Activated T-helper 1 cell treated with anti-CD3 and anti-CD28 coated beads, Interleukin-12 subunit alpha, Interleukin-12 subunit beta, Interleukin-2, Interleukin-4 antibody, amounts not matched to agents 30 ng/mL and 10 ng/mL and 1 ng/mL, durations not matched to agents 14 hours and 24 hours and 36 hours (primary cell): ENCODE measurements around the gene SDR42E1. TPM values are rescaled to one million over a fixed set of nuclear protein-coding genes. Genes with fewer than 3 reads are reported as not detected.
"Not testable (repeated sequence)": the region's sequence is repeated elsewhere in the genome, so short reads cannot be mapped to it uniquely, and the experiment has no call there.

Experiments used
- DNase-seq: peaks from one replicate; pipeline ENCODE4 v3.0.0; 2021; ENCODE audit warnings: low spot score
- H3K27ac Mint-ChIP-seq: one replicate; pipeline ENCODE4 v1.8.0; 2021; ENCODE audit warnings: mild to moderate bottlenecking, mixed read lengths
- H3K27me3 Mint-ChIP-seq: one replicate; pipeline ENCODE4 v1.8.0; 2022; ENCODE audit warnings: mild to moderate bottlenecking, moderate library complexity, mixed read lengths; ENCODE audit not compliant: insufficient read depth
- H3K36me3 Mint-ChIP-seq: one replicate; pipeline ENCODE4 v1.8.0; 2021; ENCODE audit warnings: low read depth, mixed read lengths
- H3K4me1 Mint-ChIP-seq: one replicate; pipeline ENCODE4 v1.8.0; 2021; ENCODE audit warnings: low read depth, mixed read lengths
- H3K4me3 Mint-ChIP-seq: one replicate; pipeline ENCODE4 v1.8.0; 2021; ENCODE audit warnings: mild to moderate bottlenecking, moderate library complexity, mixed read lengths
- H3K9me3 Mint-ChIP-seq: one replicate; pipeline ENCODE4 v1.8.0; 2021; ENCODE audit warnings: mixed read lengths
- intact Hi-C: fragments of 100-400 bp; cut with micrococcal nuclease; formaldehyde crosslinking; loops from one replicate; pipeline ENCODE4 v1.15.1; 2024
- total RNA-seq: library from RNA; stranded (reverse); gene quantifications from 2 replicates; pipeline ENCODE4 v1.2.3, GENCODE V29; 2022

SDR42E1 gene
- total RNA-seq, 1 donor from 2014 or later, result 5.7 TPM

DNA sequence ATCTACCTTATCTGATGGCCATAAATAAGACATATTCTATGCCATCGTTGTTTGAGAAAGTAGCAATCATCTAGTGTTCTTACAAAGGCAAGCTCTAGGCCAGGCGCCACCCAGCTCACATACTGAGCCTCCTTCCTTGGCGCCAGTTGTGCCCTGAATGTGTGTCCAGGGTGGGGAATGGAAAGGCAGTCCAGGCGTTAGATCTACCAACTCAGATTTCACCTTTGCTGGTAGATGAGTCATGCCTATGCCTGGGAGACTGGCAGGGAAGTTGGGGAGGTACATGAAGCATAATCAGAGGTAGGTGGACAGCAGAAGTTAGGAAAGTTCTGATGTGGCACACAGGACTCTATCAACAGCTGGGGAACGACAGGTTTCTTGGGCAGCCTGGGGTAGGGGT lies 23.6 kb downstream of the SDR42E1 start:
- DNase-seq, result no peak
- no peaks in the 10 kb centered on the region for H3K9me3 Mint-ChIP-seq
- H3K4me1 Mint-ChIP-seq, result no peaks in the 10 kb centered on the region
- H3K27ac Mint-ChIP-seq, result no peak overlapping the region
- no peaks in the 10 kb centered on the region for H3K36me3 Mint-ChIP-seq
- intact Hi-C loops, result no loop called here
- H3K27me3 Mint-ChIP-seq, result peaks cover 6% of the 10 kb centered on the region
- no peak overlapping the region for H3K4me3 Mint-ChIP-seq

DNA sequence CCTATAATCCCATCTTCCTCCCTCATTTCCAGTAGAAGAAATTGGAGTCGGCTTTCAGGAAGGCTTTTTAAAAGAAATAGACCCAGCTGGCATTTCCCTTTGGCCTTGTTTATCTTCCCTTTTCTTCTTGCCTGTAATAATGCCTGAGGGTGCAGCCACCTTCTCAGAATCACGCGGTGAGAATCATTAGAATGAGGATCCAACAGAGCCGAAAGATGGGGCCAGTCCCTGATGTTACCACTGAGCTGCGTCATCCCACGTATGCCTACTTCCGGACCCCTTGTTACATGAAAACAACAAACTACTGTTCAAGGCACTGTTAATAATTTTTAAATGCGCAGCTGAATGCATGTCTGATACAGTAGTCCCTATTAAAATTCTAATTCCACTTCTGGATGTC lies 24.1 kb downstream of the SDR42E1 start:
- Mint-ChIP-seq H3K27ac (no peak overlapping the region), H3K4me3 (no peak overlapping the region), H3K27me3 (peaks cover 6% of the 10 kb centered on the region), H3K36me3 (no peaks in the 10 kb centered on the region), H3K9me3 (no peaks in the 10 kb centered on the region), H3K4me1 (no peaks in the 10 kb centered on the region)
- intact Hi-C loops, result no loop called here
- DNase-seq, result no peak

GRCh38 chr16:81977335-81977942 lies 33.8 kb downstream of the SDR42E1 start:
- H3K4me1 Mint-ChIP-seq, intact Hi-C loops, H3K4me3 Mint-ChIP-seq, H3K9me3 Mint-ChIP-seq, H3K27ac Mint-ChIP-seq, H3K36me3 Mint-ChIP-seq, H3K27me3 Mint-ChIP-seq, DNase-seq: not testable (repeated sequence)

DNA sequence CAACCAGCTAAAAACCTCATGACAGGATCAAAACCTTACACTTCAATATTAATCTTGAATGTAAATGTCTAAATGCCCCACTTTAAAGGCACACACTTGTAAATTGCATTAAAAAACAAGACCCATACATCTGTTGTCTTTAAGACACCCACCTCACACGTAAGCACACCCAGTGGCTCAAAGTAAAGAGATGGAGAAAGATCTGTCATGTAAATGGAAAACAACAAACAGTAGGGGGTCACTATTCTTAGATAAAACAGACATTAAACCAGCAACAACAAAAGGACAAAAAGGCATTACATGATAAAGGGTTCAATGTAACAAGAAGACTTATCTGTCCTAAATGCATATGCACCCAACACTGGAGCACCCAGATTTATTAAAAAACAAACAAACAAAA lies 35.6 kb downstream of the SDR42E1 start:
- Mint-ChIP-seq H3K9me3 (peaks cover 12% of the 10 kb centered on the region), H3K36me3 (no peaks in the 10 kb centered on the region), H3K27me3 (no peaks in the 10 kb centered on the region), H3K27ac (no peak overlapping the region), H3K4me1 (no peaks in the 10 kb centered on the region), H3K4me3 (no peak overlapping the region)
- no peak for DNase-seq
- intact Hi-C loops, result no loop called here

GRCh38 chr16:81973737-81974136 lies 37.5 kb downstream of the SDR42E1 start:
- Mint-ChIP-seq H3K27ac (no peak overlapping the region), H3K4me1 (no peaks in the 10 kb centered on the region), H3K36me3 (no peaks in the 10 kb centered on the region), H3K27me3 (peaks cover 2% of the 10 kb centered on the region), H3K9me3 (peaks cover 14% of the 10 kb centered on the region), H3K4me3 (no peak overlapping the region)
- no peak for DNase-seq
- intact Hi-C loops, result no loop called here

DNA sequence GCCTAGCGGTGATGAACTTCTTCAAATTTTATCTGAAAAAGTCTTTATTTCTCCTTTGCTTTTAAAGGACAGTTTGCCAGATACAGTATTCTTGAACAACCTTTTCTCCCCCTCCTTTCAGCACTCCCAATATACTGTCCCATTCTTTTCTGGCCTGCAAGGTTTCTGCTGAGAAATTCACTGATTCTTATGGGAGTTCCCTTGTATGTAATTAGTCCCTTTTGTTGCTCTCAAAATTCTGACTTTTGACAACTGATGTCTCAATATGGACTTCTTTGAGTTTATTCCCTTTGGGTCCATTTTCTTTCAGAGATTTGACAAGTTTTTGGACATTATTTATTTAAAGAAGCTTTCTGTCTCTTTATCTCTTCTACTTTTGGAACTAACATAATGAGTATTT lies 39.4 kb downstream of the SDR42E1 start:
- no peaks in the 10 kb centered on the region for H3K4me1 Mint-ChIP-seq
- peaks cover 14% of the 10 kb centered on the region for H3K9me3 Mint-ChIP-seq
- intact Hi-C loops, result no loop called here
- H3K27ac Mint-ChIP-seq, result no peak overlapping the region
- H3K36me3 Mint-ChIP-seq, result no peaks in the 10 kb centered on the region
- no peak for DNase-seq
- peaks cover 4% of the 10 kb centered on the region for H3K27me3 Mint-ChIP-seq
- H3K4me3 Mint-ChIP-seq, result no peak overlapping the region

- DNase-seq, result no peak
- no peaks in the 10 kb centered on the region for H3K36me3 Mint-ChIP-seq
- H3K4me1 Mint-ChIP-seq, result no peaks in the 10 kb centered on the region
- H3K27ac Mint-ChIP-seq, result no peak overlapping the region
- H3K27me3 Mint-ChIP-seq, result peaks cover 9% of the 10 kb centered on the region
- peaks cover 10% of the 10 kb centered on the region for H3K9me3 Mint-ChIP-seq
- intact Hi-C loops, result no loop called here
- no peak overlapping the region for H3K4me3 Mint-ChIP-seq
Observed at GRCh38 chr16:81967358-81967757, 43.9 kb downstream of the SDR42E1 start.

- Mint-ChIP-seq H3K27ac (no peak overlapping the region), H3K9me3 (no peaks in the 10 kb centered on the region), H3K4me1 (no peaks in the 10 kb centered on the region), H3K4me3 (no peak overlapping the region), H3K27me3 (peaks cover 7% of the 10 kb centered on the region), H3K36me3 (no peaks in the 10 kb centered on the region)
- no peak for DNase-seq
- intact Hi-C loops, result no loop called here
Observed at GRCh38 chr16:81964808-81965207, 46.5 kb downstream of the SDR42E1 start.

DNA sequence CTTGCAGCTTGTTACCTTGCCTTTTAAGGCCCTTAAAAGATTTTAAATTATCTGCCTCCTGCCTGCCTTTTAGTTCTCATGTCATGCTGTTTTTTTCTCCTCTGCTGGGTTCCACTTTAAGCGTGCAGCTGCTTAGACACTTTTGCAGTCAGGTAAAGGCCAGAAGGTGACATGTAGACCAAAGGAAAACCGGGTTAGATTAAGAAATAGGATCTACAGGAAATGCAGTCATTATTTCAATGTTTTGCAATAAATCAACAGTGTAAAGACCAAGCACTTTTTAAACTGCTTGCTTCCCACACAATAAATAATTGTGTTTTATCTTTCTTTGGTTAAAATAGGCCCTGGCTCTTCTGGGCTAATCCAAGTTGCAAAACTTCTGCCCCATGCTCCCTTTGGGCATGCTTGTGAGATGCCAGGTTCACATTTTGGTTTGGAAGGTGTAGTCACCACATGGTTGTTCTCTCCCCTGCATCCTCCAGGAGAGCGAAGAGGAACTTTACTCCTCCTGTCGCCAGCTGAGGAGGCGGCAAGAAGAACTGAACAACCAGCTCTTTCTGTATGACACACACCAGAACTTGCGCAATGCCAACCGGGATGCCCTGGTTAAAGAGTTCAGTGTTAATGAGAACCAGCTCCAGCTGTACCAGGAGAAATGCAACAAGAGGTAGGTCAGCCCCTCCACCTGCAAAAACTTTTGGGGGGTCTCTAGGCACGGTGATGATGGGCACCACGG lies 54.9 kb downstream of the SDR42E1 start:
- Mint-ChIP-seq H3K4me3 (no peak overlapping the region), H3K36me3 (no peaks in the 10 kb centered on the region), H3K4me1 (no peaks in the 10 kb centered on the region), H3K9me3 (peaks cover 3% of the 10 kb centered on the region), H3K27me3 (peaks cover 2% of the 10 kb centered on the region), H3K27ac (no peak overlapping the region)
- intact Hi-C loops, result no loop called here
- no peak for DNase-seq

GRCh38 chr16:81951564-81951963 lies 59.7 kb downstream of the SDR42E1 start:
- Mint-ChIP-seq H3K27ac (no peak overlapping the region), H3K36me3 (no peaks in the 10 kb centered on the region), H3K9me3 (peaks cover 18% of the 10 kb centered on the region)

GRCh38 chr16:81946206-81946605 lies 65.1 kb downstream of the SDR42E1 start:
- DNase-seq, result no peak
- Mint-ChIP-seq H3K27ac (no peak overlapping the region), H3K36me3 (no peaks in the 10 kb centered on the region), H3K4me1 (no peaks in the 10 kb centered on the region), H3K4me3 (no peak overlapping the region), H3K9me3 (peaks cover 13% of the 10 kb centered on the region), H3K27me3 (no peaks in the 10 kb centered on the region)
- intact Hi-C loops, result no loop called here

More at GRCh38 chr16:81951564-81951963, 59.7 kb downstream of the SDR42E1 start:
- no peak for DNase-seq
- Mint-ChIP-seq H3K4me3 (no peak overlapping the region), H3K4me1 (no peaks in the 10 kb centered on the region), H3K27me3 (no peaks in the 10 kb centered on the region)
- intact Hi-C loops, result no loop called here

GRCh38 chr16:81945665-81946064 lies 65.6 kb downstream of the SDR42E1 start:
- Mint-ChIP-seq H3K9me3 (peaks cover 10% of the 10 kb centered on the region), H3K4me3 (no peak overlapping the region), H3K4me1 (no peaks in the 10 kb centered on the region), H3K36me3 (no peaks in the 10 kb centered on the region), H3K27ac (no peak overlapping the region), H3K27me3 (no peaks in the 10 kb centered on the region)
- DNase-seq, result no peak
- intact Hi-C loops, result no loop called here

DNA sequence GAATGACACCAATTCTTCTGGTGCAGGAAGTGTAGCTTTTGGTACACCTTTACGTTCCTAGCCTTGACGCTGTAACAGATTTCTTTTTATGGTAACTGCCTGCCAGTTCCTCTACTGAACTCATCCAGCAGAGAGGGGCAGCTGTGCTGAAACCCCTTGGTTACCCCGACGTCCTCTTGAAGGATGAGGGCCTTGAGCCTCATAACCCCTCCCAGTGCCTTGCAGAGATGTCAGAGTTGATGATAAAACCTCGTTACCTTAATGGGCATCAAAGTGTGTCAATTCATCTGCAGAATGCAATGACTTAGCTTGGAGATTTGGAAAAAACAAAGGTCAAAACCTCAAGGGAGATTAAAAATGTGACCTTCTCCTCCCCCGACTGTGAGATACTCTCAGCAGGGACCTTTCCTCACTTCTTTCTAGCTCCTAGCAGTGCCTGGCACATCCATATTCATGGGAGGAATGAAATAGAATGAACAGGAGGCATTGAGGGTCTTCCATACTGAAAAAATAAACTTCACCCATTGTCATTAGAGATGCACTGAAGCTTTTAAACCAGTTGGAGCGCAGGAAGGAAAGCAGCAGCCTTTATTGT lies 69.2 kb downstream of the SDR42E1 start:
- Mint-ChIP-seq H3K4me3 (no peak overlapping the region), H3K9me3 (no peaks in the 10 kb centered on the region), H3K27me3 (no peaks in the 10 kb centered on the region), H3K27ac (no peak overlapping the region), H3K36me3 (no peaks in the 10 kb centered on the region), H3K4me1 (no peaks in the 10 kb centered on the region)
- intact Hi-C loops, result no loop called here
- no peak for DNase-seq
